Activated CD4-positive, alpha-beta T cell treated with anti-CD3 and anti-CD28 coated beads for 36 hours (primary cell): ENCODE measurements around the gene ITGA2. TPM values are rescaled to one million over a fixed set of nuclear protein-coding genes. Genes with fewer than 3 reads are reported as not detected.

ENCODE experiments used
- ATAC-seq: fragments of 200-7000 bp; cut with Tn5 transposase; one replicate; pipeline ENCODE4 v1.10.0; 2021; ENCODE audit warnings: mild to moderate bottlenecking, moderate library complexity
- CTCF ChIA-PET: fragments of 350-600 bp; sonication (Branson Sonifier 250); formaldehyde crosslinking; loops from one replicate; lab custom pipeline; 2021; ENCODE audit warnings: antibody characterized with exemption; lab: Charles Lee
- POLR2A ChIA-PET: fragments of 350-600 bp; sonication (Branson Sonifier 250); formaldehyde crosslinking; loops from one replicate; lab custom pipeline; 2021; ENCODE audit warnings: antibody characterized with exemption, inconsistent platforms; lab: Charles Lee
- DNase-seq: peaks from one replicate; pipeline ENCODE4 v3.0.0-alpha.2; 2020
- H3K27ac Mint-ChIP-seq: one replicate; pipeline ENCODE4 v1.8.0; 2021; ENCODE audit warnings: mixed read lengths
- H3K27me3 Mint-ChIP-seq: one replicate; pipeline ENCODE4 v1.8.0; 2021; ENCODE audit warnings: mixed read lengths
- H3K36me3 Mint-ChIP-seq: one replicate; pipeline ENCODE4 v1.8.0; 2021; ENCODE audit warnings: low read depth, mixed read lengths
- H3K4me1 Mint-ChIP-seq: one replicate; pipeline ENCODE4 v1.8.0; 2021; ENCODE audit warnings: mixed read lengths
- H3K4me3 Mint-ChIP-seq: one replicate; pipeline ENCODE4 v1.8.0; 2021; ENCODE audit warnings: mild to moderate bottlenecking, moderate library complexity, mixed read lengths
- H3K9me3 Mint-ChIP-seq: one replicate; pipeline ENCODE4 v1.8.0; 2021; ENCODE audit warnings: low read depth, mixed read lengths
- intact Hi-C, 2 experiments: fragments of 100-400 bp; cut with DNase I in 1 of 2; cut with micrococcal nuclease in 1 of 2; formaldehyde crosslinking; loops; one replicate each; pipeline versions ENCODE4 v1.14.2 to v1.15.1; 2022 to 2024; cut with DNase I, micrococcal nuclease
- total RNA-seq, 2 experiments: library from RNA; stranded (reverse); gene quantifications; one replicate each; pipeline ENCODE4 v1.2.3, GENCODE V29; 2021

Gene ITGA2
- total RNA-seq, 2 experiments from 2014 or later: 0.61 to 0.71 TPM

DNA sequence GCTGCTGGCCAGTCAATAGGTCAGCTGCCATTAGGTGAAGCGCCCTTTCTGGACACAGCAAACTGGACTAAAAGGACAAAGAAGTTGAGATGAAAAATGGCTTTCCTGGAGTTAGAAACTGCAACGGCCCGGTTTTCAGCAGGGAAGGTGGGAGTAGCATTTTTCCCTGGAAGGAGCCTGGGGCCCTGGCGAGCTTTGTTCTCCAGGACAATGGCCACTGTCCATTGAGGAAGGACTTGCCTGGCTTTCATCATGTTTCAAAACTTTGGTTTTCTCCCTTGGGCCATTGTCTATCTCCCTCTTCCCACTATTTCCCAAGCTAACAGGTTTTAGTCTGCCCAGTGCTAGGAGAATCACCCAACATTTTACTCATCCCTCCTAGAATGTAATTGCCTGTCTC, 64.2 kb downstream of the ITGA2 start:
- H3K4me1 Mint-ChIP-seq: no peaks in the 10 kb centered on the region
- H3K27ac Mint-ChIP-seq: no peak overlapping the region
- ChIA-PET CTCF (no interaction called here), POLR2A (no interaction called here)
- no peak for DNase-seq
- peaks cover 13% of the 10 kb centered on the region for H3K27me3 Mint-ChIP-seq
- intact Hi-C loops: no loop called here
- no peaks in the 10 kb centered on the region for H3K36me3 Mint-ChIP-seq
- H3K9me3 Mint-ChIP-seq: no peaks in the 10 kb centered on the region
- no peak overlapping the region for H3K4me3 Mint-ChIP-seq
- ATAC-seq: no peak

DNA sequence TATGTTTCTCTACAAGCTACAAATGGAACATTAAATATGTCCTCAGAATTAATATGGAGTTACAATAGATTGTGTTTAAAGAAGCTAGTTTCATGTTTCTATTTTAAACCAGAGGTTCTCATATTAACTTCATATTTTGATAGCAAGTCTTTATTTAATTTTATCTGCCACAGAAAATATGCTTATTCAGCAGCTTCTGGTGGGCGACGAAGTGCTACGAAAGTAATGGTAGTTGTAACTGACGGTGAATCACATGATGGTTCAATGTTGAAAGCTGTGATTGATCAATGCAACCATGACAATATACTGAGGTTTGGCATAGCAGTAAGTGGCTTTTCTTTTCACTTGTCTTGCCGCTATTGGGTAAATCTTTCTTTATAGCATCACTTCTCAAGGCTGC, 66.2 kb downstream of the ITGA2 start:
- Mint-ChIP-seq H3K9me3 (no peaks in the 10 kb centered on the region), H3K4me3 (no peak overlapping the region), H3K4me1 (no peaks in the 10 kb centered on the region), H3K27ac (no peak overlapping the region), H3K36me3 (no peaks in the 10 kb centered on the region), H3K27me3 (peaks cover 17% of the 10 kb centered on the region)
- ATAC-seq (no peak), DNase-seq (no peak)
- ChIA-PET CTCF (interaction anchor here (1.1 to 3.3 kb wide), 2 partner anchors 13 to 14 kb away, joined by 4 to 12 read pairs; no protein-coding TSS in a partner anchor), POLR2A (interaction anchor here (0.7 kb wide), 1 partner anchor 32 kb away, joined by 4 read pairs; no protein-coding TSS in a partner anchor)
- intact Hi-C loops: no loop called here

DNA sequence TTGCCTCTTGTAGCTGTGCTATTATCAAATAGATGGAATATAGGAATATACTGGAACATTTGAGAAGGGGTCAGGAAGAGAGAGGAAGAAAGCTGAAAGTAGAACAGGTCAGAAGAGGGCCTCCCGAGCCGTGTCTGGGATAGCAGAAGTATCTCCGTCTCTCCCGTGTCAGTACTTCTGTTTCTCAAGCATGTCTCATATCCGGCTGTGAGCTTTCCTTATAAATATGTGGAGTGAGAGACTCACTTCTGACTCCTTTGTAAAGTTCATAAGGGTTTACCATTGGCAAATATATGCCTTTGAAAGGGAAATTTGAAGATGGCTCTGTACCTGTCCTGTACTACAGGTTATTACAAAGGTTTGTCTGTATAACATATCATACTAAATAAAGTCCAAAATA, 70.1 kb downstream of the ITGA2 start:
- Mint-ChIP-seq H3K27me3 (peaks cover 25% of the 10 kb centered on the region), H3K4me3 (no peak overlapping the region), H3K4me1 (no peaks in the 10 kb centered on the region), H3K9me3 (no peaks in the 10 kb centered on the region), H3K36me3 (no peaks in the 10 kb centered on the region), H3K27ac (no peak overlapping the region)
- ATAC-seq (no peak), DNase-seq (no peak)
- intact Hi-C loops: no loop called here
- ChIA-PET CTCF (interaction anchor here (1.3 to 1.7 kb wide), 2 partner anchors 105 to 111 kb away, joined by 3 to 7 read pairs; no protein-coding TSS in a partner anchor), POLR2A (no interaction called here)

DNA sequence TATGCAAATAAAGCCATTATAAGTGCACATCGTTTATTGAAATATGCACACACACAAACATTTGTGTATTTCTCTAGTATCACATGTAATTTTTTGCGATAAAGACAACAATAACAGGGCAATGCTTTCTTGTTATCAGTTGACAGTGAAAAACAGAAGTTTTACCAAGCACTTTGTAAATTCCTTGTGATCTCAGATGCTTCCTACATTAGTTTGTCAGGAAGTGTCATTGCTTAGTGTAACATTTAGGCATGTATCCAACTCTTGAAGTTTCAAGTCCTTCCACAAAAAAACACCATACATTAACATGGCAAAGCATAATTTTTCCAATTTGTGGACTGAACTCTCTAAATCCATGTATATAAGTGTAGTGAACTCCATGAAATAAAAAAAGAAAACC, 74.0 kb downstream of the ITGA2 start:
- DNase-seq: no peak
- H3K4me1 Mint-ChIP-seq: peaks cover 8% of the 10 kb centered on the region
- no peaks in the 10 kb centered on the region for H3K36me3 Mint-ChIP-seq
- intact Hi-C loops: no loop called here
- ChIA-PET CTCF (no interaction called here), POLR2A (no interaction called here)
- no peak overlapping the region for H3K27ac Mint-ChIP-seq
- peaks cover 18% of the 10 kb centered on the region for H3K27me3 Mint-ChIP-seq
- ATAC-seq: no peak
- no peak overlapping the region for H3K4me3 Mint-ChIP-seq
- no peaks in the 10 kb centered on the region for H3K9me3 Mint-ChIP-seq

GRCh38 chr5:53063791-53064190, 74.6 kb downstream of the ITGA2 start:
- Mint-ChIP-seq H3K4me3 (no peak overlapping the region), H3K4me1 (peaks cover 8% of the 10 kb centered on the region), H3K36me3 (no peaks in the 10 kb centered on the region), H3K27me3 (peaks cover 16% of the 10 kb centered on the region), H3K9me3 (no peaks in the 10 kb centered on the region), H3K27ac (no peak overlapping the region)
- DNase-seq (no peak), ATAC-seq (no peak)
- POLR2A ChIA-PET: no interaction called here
- intact Hi-C loops: no loop called here
- CTCF ChIA-PET: no interaction called here

DNA sequence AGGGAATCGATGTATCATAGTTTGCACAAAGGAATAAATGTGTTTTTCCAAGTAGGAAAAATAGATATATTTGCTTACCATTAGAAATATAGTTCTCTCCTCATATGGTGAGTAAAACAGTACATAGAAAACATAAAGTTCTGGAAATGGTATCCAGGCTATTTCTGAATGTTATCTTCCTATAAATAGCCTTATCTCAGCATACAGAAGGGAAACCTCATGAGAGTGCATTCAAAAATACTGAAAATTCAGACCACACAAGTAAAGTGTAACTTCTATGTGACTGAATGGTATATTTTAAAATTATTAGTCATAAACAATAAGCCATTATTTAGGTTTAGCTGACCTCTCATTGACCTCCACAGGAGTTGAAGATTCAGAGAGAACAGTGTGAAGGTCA, 76.9 kb downstream of the ITGA2 start:
- Mint-ChIP-seq H3K27me3 (peaks cover 12% of the 10 kb centered on the region), H3K27ac (no peak overlapping the region), H3K4me3 (no peak overlapping the region), H3K4me1 (peaks cover 18% of the 10 kb centered on the region), H3K36me3 (no peaks in the 10 kb centered on the region), H3K9me3 (no peaks in the 10 kb centered on the region)
- ATAC-seq (no peak), DNase-seq (no peak)
- POLR2A ChIA-PET: no interaction called here
- intact Hi-C loops: no loop called here
- CTCF ChIA-PET: no interaction called here

DNA sequence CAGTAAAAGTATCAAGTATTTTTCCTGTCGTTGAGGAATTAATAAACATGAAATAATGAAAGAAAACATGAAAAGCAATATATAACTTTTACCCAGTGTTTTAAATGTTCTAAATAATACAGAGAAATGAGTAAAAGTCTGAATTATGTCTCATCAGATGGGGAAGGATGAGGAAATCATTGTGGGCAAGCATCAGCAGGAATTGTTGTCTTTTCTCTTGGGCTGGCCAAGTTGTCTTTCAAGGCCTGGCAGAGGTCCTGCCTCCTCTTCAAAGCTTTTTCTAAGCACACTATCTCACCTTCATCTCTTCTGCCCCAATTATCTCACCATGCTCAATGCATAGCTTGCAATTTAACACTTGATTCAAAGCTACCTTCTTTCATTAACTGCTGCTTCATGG, 78.5 kb downstream of the ITGA2 start:
- Mint-ChIP-seq H3K4me3 (no peak overlapping the region), H3K4me1 (peaks cover 18% of the 10 kb centered on the region), H3K36me3 (no peaks in the 10 kb centered on the region), H3K27ac (no peak overlapping the region), H3K27me3 (peaks cover 6% of the 10 kb centered on the region), H3K9me3 (no peaks in the 10 kb centered on the region)
- intact Hi-C loops: no loop called here
- no peak for ATAC-seq
- DNase-seq: no peak
- POLR2A ChIA-PET: no interaction called here
- CTCF ChIA-PET: interaction anchor here (0.8 to 3.2 kb wide), 4 partner anchors 10 to 118 kb away, joined by 3 to 18 read pairs (median 4); no protein-coding TSS in a partner anchor

DNA sequence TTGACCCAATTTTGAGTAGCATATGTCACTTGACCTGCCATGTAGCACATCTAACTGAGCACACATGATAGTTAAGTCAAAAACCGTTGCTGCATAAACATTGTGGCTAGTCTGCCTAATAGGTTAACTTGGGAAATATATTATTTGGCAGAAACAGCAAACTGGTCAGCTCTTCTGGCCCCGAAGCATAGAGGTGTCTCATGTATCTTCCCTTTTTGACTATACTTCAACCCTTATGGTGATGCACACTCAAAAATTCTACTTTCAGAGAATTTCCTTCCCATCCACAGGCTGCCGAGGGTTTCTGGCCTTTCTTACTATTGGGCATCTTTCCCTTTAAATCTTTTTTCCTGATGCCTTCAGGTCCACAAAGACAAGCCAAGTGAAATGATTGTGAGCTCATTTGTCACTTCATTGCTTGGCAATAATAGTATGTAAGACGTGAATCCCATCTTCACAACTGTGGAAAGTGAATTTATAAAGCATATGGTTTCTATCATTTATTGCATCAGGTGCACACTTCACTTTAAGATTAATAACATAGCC, 79.2 kb downstream of the ITGA2 start:
- intact Hi-C loops: no loop called here
- Mint-ChIP-seq H3K4me1 (peaks cover 18% of the 10 kb centered on the region), H3K9me3 (no peaks in the 10 kb centered on the region), H3K27me3 (peaks cover 9% of the 10 kb centered on the region), H3K4me3 (no peak overlapping the region), H3K36me3 (no peaks in the 10 kb centered on the region), H3K27ac (no peak overlapping the region)
- DNase-seq: no peak
- CTCF ChIA-PET: interaction anchor here (0.8 to 4.8 kb wide), 8 partner anchors 10 to 119 kb away, joined by 3 to 33 read pairs (median 4); no protein-coding TSS in a partner anchor
- POLR2A ChIA-PET: no interaction called here
- no peak for ATAC-seq

GRCh38 chr5:53069626-53070025, 80.5 kb downstream of the ITGA2 start:
- Mint-ChIP-seq H3K4me3 (no peak overlapping the region), H3K4me1 (peaks cover 18% of the 10 kb centered on the region), H3K9me3 (no peaks in the 10 kb centered on the region), H3K27ac (peak overlapping the region; percentile 24), H3K36me3 (no peaks in the 10 kb centered on the region), H3K27me3 (peaks cover 12% of the 10 kb centered on the region)
- ATAC-seq: peak; percentile 97
- CTCF ChIA-PET: interaction anchor here (1.0 to 4.8 kb wide), 9 partner anchors 13 to 124 kb away, joined by 3 to 33 read pairs (median 4); no protein-coding TSS in a partner anchor
- intact Hi-C loops: loop anchor here (1.0 kb wide), 9 partner anchors 20 to 234 kb away; no protein-coding TSS in a partner anchor
- peak; percentile 85 for DNase-seq
- POLR2A ChIA-PET: no interaction called here

GRCh38 chr5:53071298-53071697, 82.1 kb downstream of the ITGA2 start:
- CTCF ChIA-PET: interaction anchor here (1.2 to 4.8 kb wide), 3 partner anchors 17 to 122 kb away, joined by 3 to 33 read pairs (median 11); no protein-coding TSS in a partner anchor
- intact Hi-C loops: no loop called here

DNA sequence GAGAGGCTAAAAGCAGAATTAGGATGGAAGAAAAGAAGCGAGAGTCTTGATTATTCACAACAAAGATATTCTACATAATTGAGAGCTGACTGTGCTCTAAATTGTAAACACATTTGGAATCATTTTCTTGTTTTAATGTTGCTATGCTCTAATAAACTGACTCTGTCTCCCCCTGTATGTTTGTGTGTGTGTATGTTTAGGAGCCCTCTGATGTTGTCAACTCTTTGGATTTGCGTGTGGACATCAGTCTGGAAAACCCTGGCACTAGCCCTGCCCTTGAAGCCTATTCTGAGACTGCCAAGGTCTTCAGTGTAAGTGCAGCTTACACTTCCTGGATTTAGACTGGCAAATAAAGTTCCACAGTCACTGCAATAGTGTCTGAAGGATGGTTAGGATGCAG, 82.6 kb downstream of the ITGA2 start:
- CTCF ChIA-PET: interaction anchor here (1.2 to 4.8 kb wide), 2 partner anchors 17 to 122 kb away, joined by 3 to 33 read pairs; no protein-coding TSS in a partner anchor

More at GRCh38 chr5:53071298-53071697, 82.1 kb downstream of the ITGA2 start:
- ATAC-seq (no peak), DNase-seq (no peak)
- Mint-ChIP-seq H3K27ac (no peak overlapping the region), H3K4me1 (peaks cover 18% of the 10 kb centered on the region), H3K36me3 (no peaks in the 10 kb centered on the region), H3K27me3 (peaks cover 15% of the 10 kb centered on the region), H3K9me3 (no peaks in the 10 kb centered on the region), H3K4me3 (no peak overlapping the region)
- POLR2A ChIA-PET: interaction anchor here (1.0 kb wide), 1 partner anchor 18 kb away, joined by 3 read pairs; no protein-coding TSS in a partner anchor

DNA sequence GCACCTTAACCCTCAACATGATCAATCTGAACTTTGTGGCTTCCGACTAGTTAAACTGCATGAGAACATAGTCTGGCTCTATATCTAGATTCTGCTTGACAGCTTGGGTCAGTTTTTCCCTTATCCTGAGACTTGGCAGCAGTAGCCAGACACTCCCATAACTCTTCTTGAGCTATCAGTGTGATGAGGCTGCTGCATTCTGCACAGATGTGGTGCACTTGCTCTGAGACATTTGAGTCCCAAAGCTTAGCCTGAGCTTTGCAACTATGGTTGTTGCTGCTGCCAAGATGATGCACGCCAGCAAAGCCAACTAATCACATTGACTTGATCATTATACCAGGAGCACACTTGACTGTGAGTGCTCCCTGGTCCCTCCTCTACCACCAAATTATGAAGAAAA, 84.2 kb downstream of the ITGA2 start:
- no peaks in the 10 kb centered on the region for H3K9me3 Mint-ChIP-seq
- DNase-seq (no peak), ATAC-seq (no peak)
- intact Hi-C loops: no loop called here
- no peak overlapping the region for H3K27ac Mint-ChIP-seq
- POLR2A ChIA-PET: no interaction called here
- H3K36me3 Mint-ChIP-seq: no peaks in the 10 kb centered on the region
- H3K4me3 Mint-ChIP-seq: no peak overlapping the region
- peaks cover 20% of the 10 kb centered on the region for H3K27me3 Mint-ChIP-seq
- CTCF ChIA-PET: interaction anchor here (0.8 kb wide), 1 partner anchor 20 kb away, joined by 3 read pairs; no protein-coding TSS in a partner anchor
- peaks cover 10% of the 10 kb centered on the region for H3K4me1 Mint-ChIP-seq

More for the DNA sequence above, 82.6 kb downstream of the ITGA2 start:
- Mint-ChIP-seq H3K27ac (no peak overlapping the region), H3K36me3 (no peaks in the 10 kb centered on the region), H3K9me3 (no peaks in the 10 kb centered on the region), H3K4me1 (peaks cover 18% of the 10 kb centered on the region), H3K27me3 (peaks cover 15% of the 10 kb centered on the region), H3K4me3 (no peak overlapping the region)
- POLR2A ChIA-PET: interaction anchor here (1.0 kb wide), 1 partner anchor 18 kb away, joined by 3 read pairs; no protein-coding TSS in a partner anchor
- intact Hi-C loops: no loop called here
- ATAC-seq: no peak
- DNase-seq: no peak
